GM18511 (cell line): ENCODE results near the gene LRRC9.
"Not testable (repeated sequence)": the region's sequence is repeated elsewhere in the genome, so short reads cannot be mapped to it uniquely, and the experiment has no call there.

Source experiments
- ATAC-seq: cut with Tn5 transposase; IDR thresholded peaks from one replicate; pipeline ENCODE4 v1.9.1; 2021; ENCODE audit warnings: mild to moderate bottlenecking, moderate library complexity; ENCODE audit not compliant: unreplicated experiment

LRRC9 gene

GRCh38 chr14:60058087-60058486, 138.1 kb downstream of the LRRC9 start:
- ATAC-seq, result no peak

GRCh38 chr14:60061371-60061770, 141.4 kb downstream of the LRRC9 start:
- ATAC-seq, result no peak

- ATAC-seq, result peak; percentile 83
Measured at GRCh38 chr14:60064491-60065072, 144.6 kb downstream of the LRRC9 start.

GRCh38 chr14:60067882-60068281, 147.9 kb downstream of the LRRC9 start:
- ATAC-seq, result no peak

- ATAC-seq, result no peak
Measured at GRCh38 chr14:60079723-60080122, 159.8 kb downstream of the LRRC9 start.

GRCh38 chr14:60085085-60085484, 165.1 kb downstream of the LRRC9 start:
- no peak for ATAC-seq

GRCh38 chr14:60085693-60086092, 165.7 kb downstream of the LRRC9 start:
- no peak for ATAC-seq

- ATAC-seq, result no peak
Measured at GRCh38 chr14:60087668-60088067, 167.7 kb downstream of the LRRC9 start.

- ATAC-seq, result no peak
Measured at GRCh38 chr14:60089221-60089620, 169.3 kb downstream of the LRRC9 start.

GRCh38 chr14:60090864-60091519, 171.0 kb downstream of the LRRC9 start:
- no peak for ATAC-seq

- ATAC-seq, result peak; percentile 93
Measured at GRCh38 chr14:60091550-60092525, 171.9 kb downstream of the LRRC9 start, which contains the start of gene PCNX4. Gene PCNX4, plus strand, starts transcription at chr14:60091923. Its CDS starts 15,716 bp downstream, at chr14:60107639.

- ATAC-seq, result no peak
Measured at GRCh38 chr14:60092526-60092920, 172.6 kb downstream of the LRRC9 start.

GRCh38 chr14:60093080-60093479, 173.1 kb downstream of the LRRC9 start:
- ATAC-seq, result no peak

GRCh38 chr14:60093606-60094005, 173.7 kb downstream of the LRRC9 start:
- no peak for ATAC-seq

- ATAC-seq, result no peak
Measured at GRCh38 chr14:60094306-60094897, 174.5 kb downstream of the LRRC9 start.

GRCh38 chr14:60095231-60095630, 175.3 kb downstream of the LRRC9 start:
- no peak for ATAC-seq

- no peak for ATAC-seq
Measured at GRCh38 chr14:60095781-60096450, 176.0 kb downstream of the LRRC9 start.

- no peak for ATAC-seq
Measured at GRCh38 chr14:60097974-60098373, 178.0 kb downstream of the LRRC9 start.

GRCh38 chr14:60099855-60100254, 179.9 kb downstream of the LRRC9 start:
- not testable (repeated sequence) for ATAC-seq

GRCh38 chr14:60101786-60102185, 181.8 kb downstream of the LRRC9 start:
- ATAC-seq, result no peak

GRCh38 chr14:60102389-60102788, 182.4 kb downstream of the LRRC9 start:
- ATAC-seq, result no peak
